Ectodermal cell (in vitro differentiated cells): ENCODE results near the gene LIX1L.

Source experiments
- H3K27ac ChIP-seq: 2 replicates; pipeline ENCODE4 v1.7.0; 2013; ENCODE audit warnings: mild to moderate bottlenecking, low read depth, low read length; ENCODE audit not compliant: insufficient read depth, poor library complexity, severe bottlenecking
- H3K27me3 ChIP-seq: 2 replicates; pipeline ENCODE4 v1.7.0; 2013; ENCODE audit warnings: mild to moderate bottlenecking, low read length; ENCODE audit not compliant: insufficient read depth, control insufficient read depth, poor library complexity, severe bottlenecking
- H3K36me3 ChIP-seq: one replicate; pipeline ENCODE4 v1.7.0; 2013; ENCODE audit warnings: low read length; ENCODE audit not compliant: control insufficient read depth, insufficient read depth
- H3K4me1 ChIP-seq: one replicate; pipeline ENCODE4 v1.7.0; 2013; ENCODE audit warnings: low read length; ENCODE audit not compliant: control insufficient read depth, insufficient read depth
- H3K4me3 ChIP-seq: 2 replicates; pipeline ENCODE4 v1.7.0; 2013; ENCODE audit warnings: low read depth, low read length, control low read depth; ENCODE audit not compliant: insufficient read depth
- H3K9me3 ChIP-seq: 2 replicates; pipeline ENCODE4 v1.7.0; 2013; ENCODE audit warnings: mild to moderate bottlenecking, low read length, moderate library complexity; ENCODE audit not compliant: control insufficient read depth
- WGBS, 2 experiments: methylation state at CpG; one replicate each; pipeline ENCODE4 v1.1.7; 2013; ENCODE audit warnings: missing lambda C conversion rate in 2 of 2; 5-methylcytosine and 5-hydroxymethylcytosine counted together

LIX1L gene

GRCh38 chr1:145884675-145885074 lies 73.1 kb downstream of the LIX1L start:
- Histone ChIP-seq H3K9me3 (no peaks in the 10 kb centered on the region), H3K27me3 (peaks cover 43% of the 10 kb centered on the region), H3K27ac (no peak overlapping the region), H3K4me3 (no peak overlapping the region), H3K4me1 (peaks cover 7% of the 10 kb centered on the region), H3K36me3 (no peaks in the 10 kb centered on the region)
- WGBS, 2 experiments: 80 to 86% methylated on average over 1 of the region's 1 CpG
